Muscle of back (tissue), 11 donors: Measurements from ENCODE around the gene ZFAND6. TPM values are rescaled to one million over a fixed set of nuclear protein-coding genes. Genes with fewer than 3 reads are reported as not detected.
A peak's percentile ranks its signal among the peaks of the same experiment; 100 is the strongest.

Experiments
- DNase-seq, 3 donors: peaks; one replicate each; pipeline versions ENCODE4 v3.0.0 to v3.0.0-alpha.2; 2013
- polyA plus RNA-seq, 10 donors: library from polyadenylated mRNA; unstranded; fragments of 120-200 nt; gene quantifications; one replicate each; pipeline ENCODE4 v1.2.1, GENCODE V29; 2013; ENCODE audit not compliant: insufficient read length in 10 of 10

The ZFAND6 gene
- polyA plus RNA-seq, 10 donors = 88.5 to 118 (median 108) TPM

- DNase-seq = no peak
These were observed 108.5 kb downstream of the ZFAND6 start for GRCh38 chr15:80167936-80168335.

GRCh38 chr15:80168421-80168820, 108.9 kb downstream of the ZFAND6 start:
- DNase-seq = no peak

GRCh38 chr15:80169768-80170357, 110.4 kb downstream of the ZFAND6 start:
- DNase-seq = no peak

- no peak for DNase-seq
These were observed 111.1 kb downstream of the ZFAND6 start for GRCh38 chr15:80170596-80170995.

- no peak for DNase-seq
These were observed 112.3 kb downstream of the ZFAND6 start for GRCh38 chr15:80171787-80172186.

- no peak for DNase-seq
These were observed 112.9 kb downstream of the ZFAND6 start for GRCh38 chr15:80172401-80172800.

- peak in 2 of 3 donors; percentile 43 to 50 for DNase-seq
These were observed 113.7 kb downstream of the ZFAND6 start for GRCh38 chr15:80173022-80173759.

- DNase-seq = no peak
These were observed 114.7 kb downstream of the ZFAND6 start for GRCh38 chr15:80174017-80174746.

GRCh38 chr15:80175436-80175835, 116.0 kb downstream of the ZFAND6 start:
- no peak for DNase-seq

GRCh38 chr15:80176443-80176842, 117.0 kb downstream of the ZFAND6 start:
- DNase-seq = no peak

GRCh38 chr15:80177156-80177555, 117.7 kb downstream of the ZFAND6 start:
- DNase-seq = no peak

GRCh38 chr15:80179025-80179759, 119.7 kb downstream of the ZFAND6 start:
- DNase-seq = peak in 1 of 3 donors; percentile 57

GRCh38 chr15:80179935-80180334, 120.5 kb downstream of the ZFAND6 start:
- peak in 1 of 3 donors; percentile 20 for DNase-seq

- DNase-seq = no peak
These were observed 121.0 kb downstream of the ZFAND6 start for GRCh38 chr15:80180468-80180867.

GRCh38 chr15:80180986-80181385, 121.5 kb downstream of the ZFAND6 start:
- no peak for DNase-seq

GRCh38 chr15:80182611-80183261, 123.3 kb downstream of the ZFAND6 start:
- DNase-seq = peak; percentile 16 to 66 (median 59)

GRCh38 chr15:80183306-80183705, 123.8 kb downstream of the ZFAND6 start:
- DNase-seq = no peak

- DNase-seq = peak in 1 of 3 donors; percentile 33
These were observed 124.4 kb downstream of the ZFAND6 start for GRCh38 chr15:80183886-80184285.

- no peak for DNase-seq
These were observed 125.1 kb downstream of the ZFAND6 start for GRCh38 chr15:80184554-80184953.

- DNase-seq = no peak
These were observed 125.7 kb downstream of the ZFAND6 start for GRCh38 chr15:80185152-80185551.

- DNase-seq = no peak
These were observed 126.6 kb downstream of the ZFAND6 start for GRCh38 chr15:80186066-80186465.

- DNase-seq = no peak
These were observed 127.1 kb downstream of the ZFAND6 start for GRCh38 chr15:80186597-80186996.
